GM23338 (cell line): ENCODE data around the gene MAP3K6. TPM values are rescaled to one million over a fixed set of nuclear protein-coding genes. Genes with fewer than 3 reads are reported as not detected.

Experiments
- ATAC-seq: fragments of 200-7000 bp; cut with Tn5 transposase; 3 replicates; pipeline ENCODE4 v1.9.1; 2020
- DNase-seq: peaks from one replicate; pipeline ENCODE4 v3.0.0-alpha.2; 2015; ENCODE audit warnings: low spot score
- H2AFZ ChIP-seq: fragments of 200-600 bp; sonication (generic); 2 replicates; pipeline ENCODE4 v1.8.0; 2016; ENCODE audit warnings: antibody characterized with exemption, mild to moderate bottlenecking, moderate library complexity
- H3F3A ChIP-seq: fragments of 200-600 bp; sonication (generic); replicated peaks from 2 replicates; pipeline ENCODE4 v1.8.0; 2017; ENCODE audit warnings: antibody characterized with exemption, mixed run types, low read depth
- H3K27ac ChIP-seq: fragments of 200-600 bp; sonication (generic); 2 replicates; pipeline ENCODE4 v1.6.1; 2016; ENCODE audit warnings: low read depth
- H3K27me3 ChIP-seq: fragments of 200-600 bp; sonication (generic); 2 replicates; pipeline ENCODE4 v1.8.0; 2016; ENCODE audit warnings: mild to moderate bottlenecking, mixed run types, moderate library complexity; ENCODE audit not compliant: insufficient read depth
- H3K36me3 ChIP-seq: fragments of 200-600 bp; sonication (generic); 2 replicates; pipeline ENCODE4 v1.8.0; 2016; ENCODE audit warnings: mild to moderate bottlenecking; ENCODE audit not compliant: insufficient read depth
- H3K4me1 ChIP-seq: fragments of 200-600 bp; sonication (generic); 2 replicates; pipeline ENCODE4 v1.8.0; 2016; ENCODE audit warnings: mild to moderate bottlenecking, moderate library complexity; ENCODE audit not compliant: insufficient read depth
- H3K4me2 ChIP-seq: fragments of 200-600 bp; sonication (generic); 2 replicates; pipeline ENCODE4 v1.7.1; 2017; ENCODE audit warnings: mixed run types
- H3K4me3 ChIP-seq: fragments of 200-600 bp; sonication (generic); 2 replicates; pipeline ENCODE4 v1.6.1; 2016; ENCODE audit warnings: mixed run types
- H3K79me2 ChIP-seq: fragments of 200-600 bp; sonication (generic); replicated peaks from 2 replicates; pipeline ENCODE4 v1.8.0; 2017; ENCODE audit warnings: mild to moderate bottlenecking; ENCODE audit not compliant: insufficient read depth
- H3K9me2 ChIP-seq: fragments of 200-600 bp; sonication (generic); 2 replicates; pipeline ENCODE4 v1.8.0; 2017; ENCODE audit not compliant: insufficient read depth
- H4K20me1 ChIP-seq: fragments of 200-600 bp; sonication (generic); replicated peaks from 2 replicates; pipeline ENCODE4 v1.8.0; 2017; ENCODE audit warnings: mild to moderate bottlenecking; ENCODE audit not compliant: insufficient read depth
- H3K27ac Mint-ChIP-seq: 2 replicates; pipeline ENCODE4 v1.8.0; 2020; ENCODE audit warnings: inconsistent platforms, mild to moderate bottlenecking, moderate library complexity, mixed read lengths
- H3K27me3 Mint-ChIP-seq: 3 replicates; pipeline ENCODE4 v1.8.0; 2022; ENCODE audit warnings: low read depth, mild to moderate bottlenecking, moderate library complexity, mixed read lengths, inconsistent platforms; ENCODE audit not compliant: insufficient read depth, poor library complexity
- H3K36me3 Mint-ChIP-seq: 3 replicates; pipeline ENCODE4 v1.8.0; 2021; ENCODE audit warnings: low read depth, mild to moderate bottlenecking, inconsistent platforms, moderate library complexity, mixed read lengths
- H3K4me1 Mint-ChIP-seq: 3 replicates; pipeline ENCODE4 v1.8.0; 2020; ENCODE audit warnings: mild to moderate bottlenecking, inconsistent platforms, mixed read lengths
- H3K4me3 Mint-ChIP-seq: 3 replicates; pipeline ENCODE4 v1.8.0; 2021; ENCODE audit warnings: moderate library complexity, mild to moderate bottlenecking, inconsistent platforms, mixed read lengths
- H3K9me3 Mint-ChIP-seq: 3 replicates; pipeline ENCODE4 v1.8.0; 2020; ENCODE audit warnings: moderate library complexity, mild to moderate bottlenecking, inconsistent platforms, mixed read lengths
- CREB1 ChIP-seq: fragments of 250-450 bp; sonication (Bioruptor Pico); IDR thresholded peaks from 2 replicates; pipeline ENCODE4 v1.5.0; 2020; ENCODE audit warnings: low read depth, mild to moderate bottlenecking, moderate library complexity
- EZH2phosphoT487 ChIP-seq: fragments of 200-600 bp; sonication (generic); IDR thresholded peaks from one replicate; pipeline ENCODE4 v1.8.1; 2018; ENCODE audit warnings: antibody characterized with exemption; ENCODE audit not compliant: unreplicated experiment
- JUNB ChIP-seq: IDR thresholded peaks from one replicate; pipeline ENCODE4 v1.6.1; 2016; ENCODE audit warnings: antibody characterized with exemption; ENCODE audit not compliant: unreplicated experiment
- NANOG ChIP-seq: IDR thresholded peaks from 2 replicates; pipeline ENCODE4 v1.6.1; 2016; ENCODE audit warnings: antibody characterized with exemption, borderline replicate concordance
- POLR2AphosphoS5 ChIP-seq: IDR thresholded peaks from 2 replicates; pipeline ENCODE4 v1.6.1; 2016; ENCODE audit warnings: antibody characterized with exemption, low read depth
- STAT1 ChIP-seq: IDR thresholded peaks from one replicate; pipeline ENCODE4 v1.6.1; 2016; ENCODE audit warnings: antibody characterized with exemption; ENCODE audit not compliant: unreplicated experiment
- ZNF114 ChIP-seq: fragments of 250-450 bp; sonication (Bioruptor Pico); IDR thresholded peaks from 2 replicates; pipeline ENCODE4 v1.5.0; 2020; ENCODE audit warnings: mild to moderate bottlenecking, moderate library complexity
- ZNF331 ChIP-seq: fragments of 250-450 bp; sonication (Bioruptor Pico); IDR thresholded peaks from 2 replicates; pipeline ENCODE4 v1.5.0; 2020; ENCODE audit warnings: low read depth, mild to moderate bottlenecking, moderate library complexity
- polyA plus RNA-seq: library from polyadenylated mRNA; unstranded; fragments of >200 nt; fragmentation: Nextera tagmentation; extraction: Ambion mirVana; gene quantifications from 2 replicates; pipeline ENCODE4 v1.2.1, GENCODE V29; 2016
- total RNA-seq: library from RNA; depleted of rRNA; stranded (reverse); fragments of >200 nt; shearing (Covaris generic); gene quantifications from 2 replicates; pipeline ENCODE4 v1.2.3, GENCODE V29; 2014
- TF ChIP-seq, protein P1 (sequence below): IDR thresholded peaks from one replicate; pipeline ENCODE4 v1.6.1; 2018; ENCODE audit warnings: antibody characterized with exemption; ENCODE audit not compliant: unreplicated experiment
- TF ChIP-seq, protein P2 (sequence below), 2 experiments: fragments of 200-600 bp in 1 of 2; sonication (generic) in 1 of 2; conservative IDR thresholded peaks; 2 replicates each; pipeline versions ENCODE4 v1.5.1 to v1.6.1; 2016 to 2017; ENCODE audit warnings: antibody characterized with exemption in 2 of 2, low read depth in 2 of 2, mild to moderate bottlenecking in 2 of 2, moderate library complexity in 1 of 2
- TF ChIP-seq, protein P3 (sequence below): IDR thresholded peaks from 2 replicates; pipeline ENCODE4 v1.6.1; 2016; ENCODE audit warnings: antibody characterized with exemption
- TF ChIP-seq, protein P4 (sequence below): fragments of 250-450 bp; sonication (Bioruptor Pico); IDR thresholded peaks from 2 replicates; pipeline ENCODE4 v1.5.0; 2020; ENCODE audit warnings: mild to moderate bottlenecking, moderate library complexity

Gene MAP3K6
- total and polyA plus RNA-seq, 2 experiments from 2014 or later = 8.2 to 10.6 TPM

DNA sequence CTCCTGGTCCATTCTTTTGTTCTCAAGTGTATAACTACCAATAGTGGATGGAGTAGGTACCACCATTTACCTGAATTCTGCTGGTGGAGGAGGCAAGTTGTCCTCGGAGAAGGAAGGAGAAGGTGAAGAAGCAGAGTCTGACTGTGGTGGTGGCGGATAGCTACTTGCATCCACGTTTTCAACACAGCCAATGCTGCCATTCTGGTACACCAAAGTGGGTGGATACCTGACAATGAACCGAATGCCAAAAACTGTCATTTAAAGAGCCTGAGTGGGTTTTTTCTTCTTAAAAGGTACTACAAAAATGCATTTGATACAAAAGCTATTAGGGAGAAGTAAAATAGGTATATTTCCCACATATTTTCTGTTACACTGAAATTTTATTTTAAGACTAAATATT lies 45.7 kb upstream of the MAP3K6 start:
- DNase-seq = no peak
- Histone ChIP-seq H3K4me3 (no peak overlapping the region), H3K79me2 (no peaks in the 10 kb centered on the region), H4K20me1 (no peaks in the 10 kb centered on the region), H3K4me2 (no peak overlapping the region), H3K9me2 (no peaks in the 10 kb centered on the region), H3F3A (0 out of 2 replicates have a peak, but pooled peaks cover 2% of the 10 kb centered on the region), H3K27ac (no peak overlapping the region), H2AFZ (no peak overlapping the region), H3K36me3 (peaks cover 30% of the 10 kb centered on the region), H3K27me3 (no peaks in the 10 kb centered on the region), H3K4me1 (0 out of 2 replicates have a peak, but pooled peaks cover under 1% of the 10 kb centered on the region)
- H3K27ac Mint-ChIP-seq = no peak overlapping the region
- no peak overlapping the region; the same call in 2 of the 3 replicates for H3K4me3 Mint-ChIP-seq
- TF ChIP-seq ZNF331 (CRISPR knock-in tag) = no peak
- no peak for TF ChIP-seq JUNB
- TF ChIP-seq, protein P1, sequence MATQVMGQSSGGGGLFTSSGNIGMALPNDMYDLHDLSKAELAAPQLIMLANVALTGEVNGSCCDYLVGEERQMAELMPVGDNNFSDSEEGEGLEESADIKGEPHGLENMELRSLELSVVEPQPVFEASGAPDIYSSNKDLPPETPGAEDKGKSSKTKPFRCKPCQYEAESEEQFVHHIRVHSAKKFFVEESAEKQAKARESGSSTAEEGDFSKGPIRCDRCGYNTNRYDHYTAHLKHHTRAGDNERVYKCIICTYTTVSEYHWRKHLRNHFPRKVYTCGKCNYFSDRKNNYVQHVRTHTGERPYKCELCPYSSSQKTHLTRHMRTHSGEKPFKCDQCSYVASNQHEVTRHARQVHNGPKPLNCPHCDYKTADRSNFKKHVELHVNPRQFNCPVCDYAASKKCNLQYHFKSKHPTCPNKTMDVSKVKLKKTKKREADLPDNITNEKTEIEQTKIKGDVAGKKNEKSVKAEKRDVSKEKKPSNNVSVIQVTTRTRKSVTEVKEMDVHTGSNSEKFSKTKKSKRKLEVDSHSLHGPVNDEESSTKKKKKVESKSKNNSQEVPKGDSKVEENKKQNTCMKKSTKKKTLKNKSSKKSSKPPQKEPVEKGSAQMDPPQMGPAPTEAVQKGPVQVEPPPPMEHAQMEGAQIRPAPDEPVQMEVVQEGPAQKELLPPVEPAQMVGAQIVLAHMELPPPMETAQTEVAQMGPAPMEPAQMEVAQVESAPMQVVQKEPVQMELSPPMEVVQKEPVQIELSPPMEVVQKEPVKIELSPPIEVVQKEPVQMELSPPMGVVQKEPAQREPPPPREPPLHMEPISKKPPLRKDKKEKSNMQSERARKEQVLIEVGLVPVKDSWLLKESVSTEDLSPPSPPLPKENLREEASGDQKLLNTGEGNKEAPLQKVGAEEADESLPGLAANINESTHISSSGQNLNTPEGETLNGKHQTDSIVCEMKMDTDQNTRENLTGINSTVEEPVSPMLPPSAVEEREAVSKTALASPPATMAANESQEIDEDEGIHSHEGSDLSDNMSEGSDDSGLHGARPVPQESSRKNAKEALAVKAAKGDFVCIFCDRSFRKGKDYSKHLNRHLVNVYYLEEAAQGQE = no peak
- no peak for TF ChIP-seq ZNF114 (CRISPR knock-in tag)
- no peak for TF ChIP-seq STAT1
- no peak for TF ChIP-seq EZH2phosphoT487
- no peak for TF ChIP-seq CREB1 (CRISPR knock-in tag)
- TF ChIP-seq NANOG = no peak
- TF ChIP-seq, protein P2, sequence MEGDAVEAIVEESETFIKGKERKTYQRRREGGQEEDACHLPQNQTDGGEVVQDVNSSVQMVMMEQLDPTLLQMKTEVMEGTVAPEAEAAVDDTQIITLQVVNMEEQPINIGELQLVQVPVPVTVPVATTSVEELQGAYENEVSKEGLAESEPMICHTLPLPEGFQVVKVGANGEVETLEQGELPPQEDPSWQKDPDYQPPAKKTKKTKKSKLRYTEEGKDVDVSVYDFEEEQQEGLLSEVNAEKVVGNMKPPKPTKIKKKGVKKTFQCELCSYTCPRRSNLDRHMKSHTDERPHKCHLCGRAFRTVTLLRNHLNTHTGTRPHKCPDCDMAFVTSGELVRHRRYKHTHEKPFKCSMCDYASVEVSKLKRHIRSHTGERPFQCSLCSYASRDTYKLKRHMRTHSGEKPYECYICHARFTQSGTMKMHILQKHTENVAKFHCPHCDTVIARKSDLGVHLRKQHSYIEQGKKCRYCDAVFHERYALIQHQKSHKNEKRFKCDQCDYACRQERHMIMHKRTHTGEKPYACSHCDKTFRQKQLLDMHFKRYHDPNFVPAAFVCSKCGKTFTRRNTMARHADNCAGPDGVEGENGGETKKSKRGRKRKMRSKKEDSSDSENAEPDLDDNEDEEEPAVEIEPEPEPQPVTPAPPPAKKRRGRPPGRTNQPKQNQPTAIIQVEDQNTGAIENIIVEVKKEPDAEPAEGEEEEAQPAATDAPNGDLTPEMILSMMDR (conservative IDR thresholded peaks at IDR 0.05; ENCODE audit: low read depth in 2 of 2) = no peak
- TF ChIP-seq, protein P3, sequence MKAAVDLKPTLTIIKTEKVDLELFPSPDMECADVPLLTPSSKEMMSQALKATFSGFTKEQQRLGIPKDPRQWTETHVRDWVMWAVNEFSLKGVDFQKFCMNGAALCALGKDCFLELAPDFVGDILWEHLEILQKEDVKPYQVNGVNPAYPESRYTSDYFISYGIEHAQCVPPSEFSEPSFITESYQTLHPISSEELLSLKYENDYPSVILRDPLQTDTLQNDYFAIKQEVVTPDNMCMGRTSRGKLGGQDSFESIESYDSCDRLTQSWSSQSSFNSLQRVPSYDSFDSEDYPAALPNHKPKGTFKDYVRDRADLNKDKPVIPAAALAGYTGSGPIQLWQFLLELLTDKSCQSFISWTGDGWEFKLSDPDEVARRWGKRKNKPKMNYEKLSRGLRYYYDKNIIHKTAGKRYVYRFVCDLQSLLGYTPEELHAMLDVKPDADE = no peak
- TF ChIP-seq, protein P4, sequence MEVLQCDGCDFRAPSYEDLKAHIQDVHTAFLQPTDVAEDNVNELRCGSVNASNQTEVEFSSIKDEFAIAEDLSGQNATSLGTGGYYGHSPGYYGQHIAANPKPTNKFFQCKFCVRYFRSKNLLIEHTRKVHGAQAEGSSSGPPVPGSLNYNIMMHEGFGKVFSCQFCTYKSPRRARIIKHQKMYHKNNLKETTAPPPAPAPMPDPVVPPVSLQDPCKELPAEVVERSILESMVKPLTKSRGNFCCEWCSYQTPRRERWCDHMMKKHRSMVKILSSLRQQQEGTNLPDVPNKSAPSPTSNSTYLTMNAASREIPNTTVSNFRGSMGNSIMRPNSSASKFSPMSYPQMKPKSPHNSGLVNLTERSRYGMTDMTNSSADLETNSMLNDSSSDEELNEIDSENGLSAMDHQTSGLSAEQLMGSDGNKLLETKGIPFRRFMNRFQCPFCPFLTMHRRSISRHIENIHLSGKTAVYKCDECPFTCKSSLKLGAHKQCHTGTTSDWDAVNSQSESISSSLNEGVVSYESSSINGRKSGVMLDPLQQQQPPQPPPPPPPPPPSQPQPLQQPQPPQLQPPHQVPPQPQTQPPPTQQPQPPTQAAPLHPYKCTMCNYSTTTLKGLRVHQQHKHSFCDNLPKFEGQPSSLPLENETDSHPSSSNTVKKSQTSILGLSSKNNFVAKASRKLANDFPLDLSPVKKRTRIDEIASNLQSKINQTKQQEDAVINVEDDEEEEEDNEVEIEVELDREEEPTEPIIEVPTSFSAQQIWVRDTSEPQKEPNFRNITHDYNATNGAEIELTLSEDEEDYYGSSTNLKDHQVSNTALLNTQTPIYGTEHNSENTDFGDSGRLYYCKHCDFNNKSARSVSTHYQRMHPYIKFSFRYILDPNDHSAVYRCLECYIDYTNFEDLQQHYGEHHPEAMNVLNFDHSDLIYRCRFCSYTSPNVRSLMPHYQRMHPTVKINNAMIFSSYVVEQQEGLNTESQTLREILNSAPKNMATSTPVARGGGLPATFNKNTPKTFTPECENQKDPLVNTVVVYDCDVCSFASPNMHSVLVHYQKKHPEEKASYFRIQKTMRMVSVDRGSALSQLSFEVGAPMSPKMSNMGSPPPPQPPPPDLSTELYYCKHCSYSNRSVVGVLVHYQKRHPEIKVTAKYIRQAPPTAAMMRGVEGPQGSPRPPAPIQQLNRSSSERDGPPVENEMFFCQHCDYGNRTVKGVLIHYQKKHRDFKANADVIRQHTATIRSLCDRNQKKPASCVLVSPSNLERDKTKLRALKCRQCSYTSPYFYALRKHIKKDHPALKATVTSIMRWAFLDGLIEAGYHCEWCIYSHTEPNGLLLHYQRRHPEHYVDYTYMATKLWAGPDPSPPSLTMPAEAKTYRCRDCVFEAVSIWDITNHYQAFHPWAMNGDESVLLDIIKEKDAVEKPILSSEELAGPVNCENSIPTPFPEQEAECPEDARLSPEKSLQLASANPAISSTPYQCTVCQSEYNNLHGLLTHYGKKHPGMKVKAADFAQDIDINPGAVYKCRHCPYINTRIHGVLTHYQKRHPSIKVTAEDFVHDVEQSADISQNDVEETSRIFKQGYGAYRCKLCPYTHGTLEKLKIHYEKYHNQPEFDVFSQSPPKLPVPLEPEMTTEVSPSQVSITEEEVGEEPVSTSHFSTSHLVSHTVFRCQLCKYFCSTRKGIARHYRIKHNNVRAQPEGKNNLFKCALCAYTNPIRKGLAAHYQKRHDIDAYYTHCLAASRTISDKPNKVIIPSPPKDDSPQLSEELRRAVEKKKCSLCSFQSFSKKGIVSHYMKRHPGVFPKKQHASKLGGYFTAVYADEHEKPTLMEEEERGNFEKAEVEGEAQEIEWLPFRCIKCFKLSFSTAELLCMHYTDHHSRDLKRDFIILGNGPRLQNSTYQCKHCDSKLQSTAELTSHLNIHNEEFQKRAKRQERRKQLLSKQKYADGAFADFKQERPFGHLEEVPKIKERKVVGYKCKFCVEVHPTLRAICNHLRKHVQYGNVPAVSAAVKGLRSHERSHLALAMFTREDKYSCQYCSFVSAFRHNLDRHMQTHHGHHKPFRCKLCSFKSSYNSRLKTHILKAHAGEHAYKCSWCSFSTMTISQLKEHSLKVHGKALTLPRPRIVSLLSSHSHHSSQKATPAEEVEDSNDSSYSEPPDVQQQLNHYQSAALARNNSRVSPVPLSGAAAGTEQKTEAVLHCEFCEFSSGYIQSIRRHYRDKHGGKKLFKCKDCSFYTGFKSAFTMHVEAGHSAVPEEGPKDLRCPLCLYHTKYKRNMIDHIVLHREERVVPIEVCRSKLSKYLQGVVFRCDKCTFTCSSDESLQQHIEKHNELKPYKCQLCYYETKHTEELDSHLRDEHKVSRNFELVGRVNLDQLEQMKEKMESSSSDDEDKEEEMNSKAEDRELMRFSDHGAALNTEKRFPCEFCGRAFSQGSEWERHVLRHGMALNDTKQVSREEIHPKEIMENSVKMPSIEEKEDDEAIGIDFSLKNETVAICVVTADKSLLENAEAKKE (CRISPR knock-in tag) = no peak
- TF ChIP-seq POLR2AphosphoS5 = no peak
- H3K36me3 Mint-ChIP-seq = peaks cover 90% of the 10 kb centered on the region
- no peak for ATAC-seq
- H3K9me3 Mint-ChIP-seq = no peaks in the 10 kb centered on the region
- peaks cover 13% of the 10 kb centered on the region for H3K4me1 Mint-ChIP-seq
- peaks cover 3% of the 10 kb centered on the region for H3K27me3 Mint-ChIP-seq
